ENCODE results near the gene VTI1A.

The VTI1A gene

DNA sequence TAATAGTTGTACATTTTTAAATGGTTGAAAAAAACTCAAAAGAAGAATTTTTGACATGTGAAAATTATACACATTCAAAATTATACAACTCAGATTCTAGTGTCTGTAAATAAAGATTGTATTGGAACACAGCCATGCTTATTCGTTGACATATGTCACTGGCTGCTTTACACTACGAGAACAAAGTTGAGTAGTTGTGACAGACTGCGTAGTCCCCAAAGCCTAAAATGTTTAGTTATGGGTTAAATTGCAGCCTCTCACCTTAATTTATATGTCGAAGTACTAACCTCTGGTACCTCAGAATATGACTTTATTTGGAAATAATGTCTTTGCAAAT is 358.2 kb downstream of the VTI1A start:
- H4K20me1 ChIP-seq (ENCODE audit: insufficient read depth, low read length), result no peaks in the 10 kb centered on the region
- TF ChIP-seq EZH2 (optimal IDR thresholded peaks at IDR 0.05; ENCODE audit: low read depth, low read length), result no peak
- TF ChIP-seq, protein P1, sequence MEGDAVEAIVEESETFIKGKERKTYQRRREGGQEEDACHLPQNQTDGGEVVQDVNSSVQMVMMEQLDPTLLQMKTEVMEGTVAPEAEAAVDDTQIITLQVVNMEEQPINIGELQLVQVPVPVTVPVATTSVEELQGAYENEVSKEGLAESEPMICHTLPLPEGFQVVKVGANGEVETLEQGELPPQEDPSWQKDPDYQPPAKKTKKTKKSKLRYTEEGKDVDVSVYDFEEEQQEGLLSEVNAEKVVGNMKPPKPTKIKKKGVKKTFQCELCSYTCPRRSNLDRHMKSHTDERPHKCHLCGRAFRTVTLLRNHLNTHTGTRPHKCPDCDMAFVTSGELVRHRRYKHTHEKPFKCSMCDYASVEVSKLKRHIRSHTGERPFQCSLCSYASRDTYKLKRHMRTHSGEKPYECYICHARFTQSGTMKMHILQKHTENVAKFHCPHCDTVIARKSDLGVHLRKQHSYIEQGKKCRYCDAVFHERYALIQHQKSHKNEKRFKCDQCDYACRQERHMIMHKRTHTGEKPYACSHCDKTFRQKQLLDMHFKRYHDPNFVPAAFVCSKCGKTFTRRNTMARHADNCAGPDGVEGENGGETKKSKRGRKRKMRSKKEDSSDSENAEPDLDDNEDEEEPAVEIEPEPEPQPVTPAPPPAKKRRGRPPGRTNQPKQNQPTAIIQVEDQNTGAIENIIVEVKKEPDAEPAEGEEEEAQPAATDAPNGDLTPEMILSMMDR (IDR thresholded peaks at IDR 0.05; ENCODE audit: low read length), result no peak
- TF ChIP-seq EZH2phosphoT487 (IDR thresholded peaks at IDR 0.05; ENCODE audit: low read length), result no peak

DNA sequence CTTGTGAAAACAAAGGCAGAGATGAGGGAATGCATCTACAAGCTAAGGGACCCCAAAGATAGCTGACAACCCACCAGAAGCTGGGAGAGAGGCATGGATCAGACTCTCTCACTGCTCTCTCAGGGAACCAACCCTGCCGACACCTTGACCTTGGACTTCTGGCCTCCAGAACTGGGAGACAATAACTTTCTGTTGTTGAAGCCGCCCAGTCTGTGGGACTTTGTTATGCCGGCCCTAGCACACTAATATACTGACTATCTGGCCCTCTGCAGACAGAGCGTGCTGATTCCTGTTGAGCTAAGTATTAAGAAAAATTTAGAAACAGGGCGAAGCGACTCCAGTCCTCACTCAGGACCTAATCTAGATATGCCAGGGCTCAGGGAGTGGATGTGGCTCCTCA is 358.7 kb downstream of the VTI1A start:
- no peaks in the 10 kb centered on the region for H3K79me2 ChIP-seq (ENCODE audit: low read length)
- no peaks in the 10 kb centered on the region for H3K36me3 ChIP-seq (replicated peaks; ENCODE audit: insufficient read depth, low read length)
- H3K4me1 ChIP-seq (ENCODE audit: low read length), result no peaks in the 10 kb centered on the region
- no peaks in the 10 kb centered on the region for H4K20me1 ChIP-seq (ENCODE audit: insufficient read depth, low read length)
- H3K4me3 ChIP-seq (ENCODE audit: low read length), result no peak overlapping the region
- H3K9ac ChIP-seq (ENCODE audit: low read length), result no peak overlapping the region
- no peaks in the 10 kb centered on the region for H3K27me3 ChIP-seq (replicated peaks; ENCODE audit: insufficient read depth, low read length)
- TF ChIP-seq EZH2phosphoT487 (IDR thresholded peaks at IDR 0.05; ENCODE audit: low read length), result no peak
- TF ChIP-seq, protein P1 (IDR thresholded peaks at IDR 0.05; ENCODE audit: low read length), result no peak
- no peak for TF ChIP-seq EZH2 (optimal IDR thresholded peaks at IDR 0.05; ENCODE audit: low read depth, low read length)
- H3F3A ChIP-seq (ENCODE audit: insufficient read depth, low read length), result no peaks in the 10 kb centered on the region
- no peak overlapping the region for H3K27ac ChIP-seq (ENCODE audit: low read length)
- H3K9me2 ChIP-seq (replicated peaks; ENCODE audit: insufficient read depth, low read length), result no peaks in the 10 kb centered on the region
- H3K9me3 ChIP-seq (replicated peaks; ENCODE audit: insufficient read depth, low read length), result no peaks in the 10 kb centered on the region
- no peak overlapping the region for H3K4me2 ChIP-seq (ENCODE audit: low read depth, low read length)
- H2AFZ ChIP-seq (ENCODE audit: low read length), result no peak overlapping the region
- no peak for DNase-seq

More for the DNA sequence above, 358.2 kb downstream of the VTI1A start:
- H3K27ac ChIP-seq (ENCODE audit: low read length), result no peak overlapping the region
- H3K79me2 ChIP-seq (ENCODE audit: low read length), result no peaks in the 10 kb centered on the region
- H3K4me3 ChIP-seq (ENCODE audit: low read length), result no peak overlapping the region
- no peaks in the 10 kb centered on the region for H3K4me1 ChIP-seq (ENCODE audit: low read length)
- no peaks in the 10 kb centered on the region for H3K36me3 ChIP-seq (replicated peaks; ENCODE audit: insufficient read depth, low read length)
- H3F3A ChIP-seq (ENCODE audit: insufficient read depth, low read length), result no peaks in the 10 kb centered on the region
- H3K9ac ChIP-seq (ENCODE audit: low read length), result no peak overlapping the region
- H3K9me2 ChIP-seq (replicated peaks; ENCODE audit: insufficient read depth, low read length), result no peaks in the 10 kb centered on the region
- H2AFZ ChIP-seq (ENCODE audit: low read length), result no peak overlapping the region
- no peaks in the 10 kb centered on the region for H3K27me3 ChIP-seq (replicated peaks; ENCODE audit: insufficient read depth, low read length)
- H3K9me3 ChIP-seq (replicated peaks; ENCODE audit: insufficient read depth, low read length), result no peaks in the 10 kb centered on the region
- no peak overlapping the region for H3K4me2 ChIP-seq (ENCODE audit: low read depth, low read length)
- no peak for DNase-seq

DNA sequence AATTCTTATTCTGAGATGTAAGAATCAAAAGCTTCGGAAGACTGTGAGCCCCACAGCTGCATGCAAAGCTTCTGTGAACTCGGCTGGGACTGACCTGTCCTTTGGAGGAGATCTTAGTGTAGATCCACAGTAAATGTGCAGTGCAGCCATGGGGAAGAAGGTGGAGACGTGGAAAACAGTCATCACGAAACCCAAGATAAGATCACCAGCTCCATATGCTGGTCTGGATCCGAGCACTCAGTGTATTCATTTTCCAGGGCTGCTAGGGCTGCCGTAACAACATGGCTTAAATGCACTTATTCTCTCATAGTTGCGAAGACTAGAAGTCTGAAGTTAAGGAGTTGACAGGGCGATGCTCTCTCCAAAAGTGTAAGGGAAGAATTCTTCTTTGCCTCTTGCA is 360.0 kb downstream of the VTI1A start:
- no peaks in the 10 kb centered on the region for H3K9me3 ChIP-seq (replicated peaks; ENCODE audit: insufficient read depth, low read length)
- H3K27ac ChIP-seq (ENCODE audit: low read length), result no peak overlapping the region
- no peaks in the 10 kb centered on the region for H3K9me2 ChIP-seq (replicated peaks; ENCODE audit: insufficient read depth, low read length)
- H3K4me1 ChIP-seq (ENCODE audit: low read length), result no peaks in the 10 kb centered on the region
- H3K36me3 ChIP-seq (replicated peaks; ENCODE audit: insufficient read depth, low read length), result no peaks in the 10 kb centered on the region
- H3F3A ChIP-seq (ENCODE audit: insufficient read depth, low read length), result no peaks in the 10 kb centered on the region
- H3K4me2 ChIP-seq (ENCODE audit: low read depth, low read length), result no peak overlapping the region
- no peak for TF ChIP-seq EZH2 (optimal IDR thresholded peaks at IDR 0.05; ENCODE audit: low read depth, low read length)
- TF ChIP-seq, protein P1 (IDR thresholded peaks at IDR 0.05; ENCODE audit: low read length), result no peak
- H3K79me2 ChIP-seq (ENCODE audit: low read length), result no peaks in the 10 kb centered on the region
- H3K27me3 ChIP-seq (replicated peaks; ENCODE audit: insufficient read depth, low read length), result no peaks in the 10 kb centered on the region
- DNase-seq, result no peak
- H2AFZ ChIP-seq (ENCODE audit: low read length), result no peak overlapping the region
- H3K4me3 ChIP-seq (ENCODE audit: low read length), result no peak overlapping the region
- H3K9ac ChIP-seq (ENCODE audit: low read length), result no peak overlapping the region
- H4K20me1 ChIP-seq (ENCODE audit: insufficient read depth, low read length), result no peaks in the 10 kb centered on the region
